ENCODE results near the gene FCN1. TPM values are rescaled to one million over a fixed set of nuclear protein-coding genes. Genes with fewer than 3 reads are reported as not detected.

The FCN1 gene
- total and polyA plus RNA-seq, 10 of the 15 experiments (the other 5 are each of a cell fraction or from before 2014, with no cell fraction given) = 0.08 TPM; not detected in 9

DNA sequence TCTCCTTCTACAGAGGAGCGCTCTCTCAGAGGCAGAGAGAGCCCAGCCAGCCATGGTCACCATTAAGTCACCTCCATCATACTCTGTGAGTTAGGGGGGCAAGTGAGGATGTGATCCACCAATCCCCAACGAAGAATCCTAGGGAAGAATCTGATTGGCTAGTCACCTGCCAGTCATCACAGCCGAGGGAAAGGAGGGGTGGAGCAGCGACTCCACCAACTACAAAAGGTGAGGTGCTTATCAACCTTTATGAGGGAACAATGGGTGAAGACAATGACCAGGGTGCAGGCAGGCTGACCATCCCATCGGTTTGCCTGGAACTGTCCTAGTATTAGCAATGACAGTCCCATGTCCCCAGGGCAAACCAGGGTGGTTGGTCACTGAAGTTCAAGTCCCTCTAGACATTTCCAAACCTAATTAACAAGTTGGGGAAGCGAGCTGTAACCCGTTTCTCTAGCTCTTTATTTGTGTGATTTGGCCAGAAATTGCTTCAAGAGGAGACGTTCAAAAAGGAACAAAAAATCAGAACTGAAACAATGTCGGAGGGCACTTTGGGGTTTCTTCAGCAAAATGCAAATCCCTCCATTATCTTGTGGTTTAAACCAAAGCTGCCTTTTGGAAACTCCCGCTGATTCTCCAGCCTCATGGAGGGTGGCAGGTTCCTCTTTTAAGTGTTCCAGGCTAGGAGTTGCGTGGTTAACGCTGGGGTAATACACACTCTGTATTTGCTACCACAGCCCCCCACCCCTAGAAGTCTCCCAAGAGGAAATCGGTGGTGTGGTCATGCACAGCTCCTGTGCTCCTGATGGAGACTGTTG lies 18.8 kb upstream of the FCN1 start:
- Histone ChIP-seq H3K9ac (ENCODE audit: control insufficient read depth, insufficient read depth, low read length) (peak overlapping the region; percentile 58; the same call in 1 of the 2 replicates), H3K9me3 (replicated peaks; ENCODE audit: control insufficient read depth, insufficient read depth, low read length) (no peaks in the 10 kb centered on the region), H3K79me2 (ENCODE audit: control insufficient read depth, insufficient read depth, low read length) (peaks cover 13% of the 10 kb centered on the region), H3K27ac (ENCODE audit: control insufficient read depth, insufficient read depth) (peak overlapping the region; percentile 90), H3K4me2 (ENCODE audit: control insufficient read depth, insufficient read depth) (peak overlapping the region; percentile 99), H3K4me1 (ENCODE audit: control insufficient read depth, insufficient read depth, low read length) (peaks cover 59% of the 10 kb centered on the region), H3K27me3 (replicated peaks in 1 of 2; ENCODE audit: control insufficient read depth in 2 of 2, insufficient read depth in 2 of 2, low read length in 1 of 2) (no peaks in the 10 kb centered on the region; a peak in 1 of 4 replicates), H3K4me3 (peak overlapping the region; percentile 58; the same call in 1 of the 2 replicates), H4K20me1 (ENCODE audit: control insufficient read depth, insufficient read depth) (no peaks in the 10 kb centered on the region), H3K36me3 (ENCODE audit: control insufficient read depth in 2 of 2, insufficient read depth in 2 of 2, low read length in 1 of 2) (no peaks in the 10 kb centered on the region), H2AFZ (ENCODE audit: control insufficient read depth, low read depth, low read length) (peak overlapping the region; percentile 31)
- WGBS (ENCODE audit: insufficient coverage, insufficient replicate concordance, low lambda C conversion rate, missing lambda C conversion rate) = 9% methylated on average over 13 of the region's 13 CpGs
- peak; percentile 83 for ATAC-seq
- RAD21 ChIA-PET (ENCODE audit: unreplicated experiment) = interaction anchor here (1.7 kb wide), 1 partner anchor 78 kb away, joined by 8 read pairs; no protein-coding TSS in a partner anchor
- intact Hi-C loops (cut with micrococcal nuclease; ENCODE audit: unreplicated experiment) = no loop called here
- CTCF ChIA-PET = interaction anchor here (0.6 to 1.3 kb wide), 4 partner anchors 18 to 239 kb away, joined by 3 to 5 read pairs (median 3); no protein-coding TSS in a partner anchor
- DNase-seq (ENCODE audit: low read depth, low spot score) = peak; percentile 87
- in situ Hi-C loops (cut with MboI) = no loop called here
- POLR2A ChIA-PET = no interaction called here
- SMC1A ChIA-PET (ENCODE audit: uncharacterized antibody, unreplicated experiment) = interaction anchor here (0.9 to 2.8 kb wide), 4 partner anchors 11 to 78 kb away, joined by 3 to 11 read pairs (median 3); no protein-coding TSS in a partner anchor
- FAIRE-seq = peak; percentile 81
- no TSS peak for BruUV-seq (replicated peaks)
- TF ChIP-seq ZSCAN29 (IDR thresholded peaks at IDR 0.05) = peak; percentile 89
- TF ChIP-seq HDGF (IDR thresholded peaks at IDR 0.05) = no peak
- peak; percentile 85 for TF ChIP-seq PBX3 (IDR thresholded peaks at IDR 0.05; ENCODE audit: insufficient replicate concordance, low read depth, low read length)
- no peak for TF ChIP-seq MAX (IDR thresholded peaks at IDR 0.05; ENCODE audit: low read depth, low read length)
- TF ChIP-seq POLR2A (IDR thresholded peaks at IDR 0.05; ENCODE audit: low read depth, low read length) = peak; percentile 36; the same call in 1 of the 2 replicates
- TF ChIP-seq CBFB (IDR thresholded peaks at IDR 0.05; ENCODE audit: low read depth) = peak; percentile 87
- TF ChIP-seq CHD4 (IDR thresholded peaks at IDR 0.05) = 0 out of 2 replicates have a peak, but pooled peaks have one; percentile 76
- TF ChIP-seq KLF5 (IDR thresholded peaks at IDR 0.05; ENCODE audit: partially characterized antibody) = no peak
- no peak for TF ChIP-seq YBX1 (IDR thresholded peaks at IDR 0.05)
- TF ChIP-seq HSF1 (IDR thresholded peaks at IDR 0.05; ENCODE audit: low read depth, low read length) = no peak
- 0 out of 2 replicates have a peak, but pooled peaks have one; percentile 35 for TF ChIP-seq NFYB (IDR thresholded peaks at IDR 0.05; ENCODE audit: insufficient read depth, low read depth, low read length)
- TF ChIP-seq RELA (IDR thresholded peaks at IDR 0.05; ENCODE audit: borderline replicate concordance, partially characterized antibody) = peak; percentile 12
- peak; percentile 63; the same call in 1 of the 2 replicates for TF ChIP-seq NR2F1 (conservative IDR thresholded peaks at IDR 0.05)
- TF ChIP-seq LARP7 (IDR thresholded peaks at IDR 0.05) = 0 out of 2 replicates have a peak, but pooled peaks have one; percentile 18
- TF ChIP-seq SPI1 (IDR thresholded peaks at IDR 0.05; ENCODE audit: borderline replicate concordance, insufficient read depth, low read depth, low read length) = peak; percentile 84
- TF ChIP-seq GATAD2B (conservative IDR thresholded peaks at IDR 0.05; ENCODE audit: low read depth) = peak; percentile 71; the same call in 1 of the 2 replicates
- TF ChIP-seq JUNB (IDR thresholded peaks at IDR 0.05) = no peak
- peak; percentile 57; the same call in 1 of the 2 replicates for TF ChIP-seq MEF2A (IDR thresholded peaks at IDR 0.05; ENCODE audit: insufficient read depth, low read depth, low read length)
- peak; percentile 42 to 52; a peak in 2 of 4 replicates for TF ChIP-seq BHLHE40 (IDR thresholded peaks at IDR 0.05; ENCODE audit: borderline replicate concordance in 1 of 2, low read depth in 2 of 2, low read length in 1 of 2)
- no peak for TF ChIP-seq KAT2A (conservative IDR thresholded peaks at IDR 0.05; ENCODE audit: control insufficient read depth, low read depth, low read length)
- peak; percentile 70; the same call in 1 of the 2 replicates for TF ChIP-seq PAX5 (IDR thresholded peaks at IDR 0.05; ENCODE audit: borderline replicate concordance, low read depth, low read length)
- no peak; the same call in 1 of the 2 replicates for TF ChIP-seq MTA3 (IDR thresholded peaks at IDR 0.05; ENCODE audit: borderline replicate concordance, low read length)
- TF ChIP-seq SREBF1 (IDR thresholded peaks at IDR 0.05; ENCODE audit: low read length) = no peak

Measured in GM12878 (cell line).